B cell (primary cell): ENCODE results near the gene ZNF516. TPM values are rescaled to one million over a fixed set of nuclear protein-coding genes. Genes with fewer than 3 reads are reported as not detected.

Experiments
- ATAC-seq: fragments of 200-7000 bp; cut with Tn5 transposase; one replicate; pipeline ENCODE4 v1.10.0; 2021; ENCODE audit warnings: low read depth, mild to moderate bottlenecking, moderate number of reproducible peaks, moderate library complexity
- CTCF ChIA-PET: fragments of 350-600 bp; sonication (Branson Sonifier 250); formaldehyde crosslinking; loops from one replicate; lab custom pipeline; 2021; ENCODE audit warnings: antibody characterized with exemption, inconsistent platforms; lab: Charles Lee
- POLR2A ChIA-PET: fragments of 350-600 bp; sonication (Branson Sonifier 250); formaldehyde crosslinking; loops from one replicate; lab custom pipeline; 2021; ENCODE audit warnings: antibody characterized with exemption; lab: Charles Lee
- DNase-seq: peaks from one replicate; pipeline ENCODE4 v3.0.0; 2013
- H2AFZ ChIP-seq: 2 replicates; pipeline ENCODE4 v1.6.1; 2012; ENCODE audit warnings: mild to moderate bottlenecking, low read depth, low read length; ENCODE audit not compliant: insufficient read depth, poor library complexity, severe bottlenecking
- H3K27ac ChIP-seq, 2 donors: 1 replicate in 1 of 2; 2 replicates in 1 of 2; pipeline ENCODE4 v1.5.1; 2012 to 2013; ENCODE audit warnings: low read length in 2 of 2, mild to moderate bottlenecking in 2 of 2, moderate library complexity in 1 of 2
- H3K27me3 ChIP-seq, 4 experiments: fragments of 200-600 bp in 1 of 4; sonication (generic) in 1 of 4; replicated peaks in 1 of 4; 1 replicate in 2 of 4; 2 replicates in 2 of 4; pipeline versions ENCODE4 v1.6.1 to v1.7.0; 2013 to 2016; ENCODE audit warnings: low read length in 3 of 4, mild to moderate bottlenecking in 2 of 4, mixed read lengths in 1 of 4, moderate library complexity in 1 of 4; ENCODE audit not compliant: insufficient read depth in 4 of 4, control insufficient read depth in 3 of 4; ENCODE audit errors: control extremely low read depth in 1 of 4
- H3K36me3 ChIP-seq, 2 experiments: replicated peaks in 1 of 2; 1 replicate in 1 of 2; 2 replicates in 1 of 2; pipeline versions ENCODE4 v1.6.1 to v1.7.1; 2013; ENCODE audit warnings: low read length in 1 of 2; ENCODE audit not compliant: insufficient read depth in 2 of 2, control insufficient read depth in 1 of 2; ENCODE audit errors: control extremely low read depth in 1 of 2, extremely low read depth in 1 of 2
- H3K4me1 ChIP-seq, 2 donors: fragments of 200-600 bp in 1 of 2; sonication (generic) in 1 of 2; 1 replicate in 1 of 2; 2 replicates in 1 of 2; pipeline versions ENCODE4 v1.5.1 to v1.6.1; 2013 to 2017; ENCODE audit warnings: low read length in 2 of 2; ENCODE audit not compliant: control insufficient read depth in 2 of 2, insufficient read depth in 2 of 2
- H3K4me2 ChIP-seq: replicated peaks from 2 replicates; pipeline ENCODE3; 2012; ENCODE audit warnings: mild to moderate bottlenecking, low read depth, low read length; ENCODE audit not compliant: poor library complexity, severe bottlenecking
- H3K4me3 ChIP-seq, 5 experiments: fragments of 200-600 bp in 1 of 5; sonication (generic) in 1 of 5; 1 replicate in 3 of 5; 2 replicates in 2 of 5; pipeline versions ENCODE4 v1.5.1 to v1.7.0; 2011 to 2016; ENCODE audit warnings: low read length in 4 of 5, mild to moderate bottlenecking in 4 of 5, low read depth in 2 of 5, control low read depth in 1 of 5, moderate library complexity in 1 of 5; ENCODE audit not compliant: insufficient read depth in 1 of 5; ENCODE audit errors: control extremely low read depth in 1 of 5, extremely low read depth in 1 of 5
- H3K79me2 ChIP-seq: fragments of 200-600 bp; sonication (generic); one replicate; pipeline ENCODE4 v1.6.0; 2016; ENCODE audit warnings: low read length; ENCODE audit not compliant: control insufficient read depth, insufficient read depth
- H3K9ac ChIP-seq: fragments of 200-600 bp; sonication (generic); 2 replicates; pipeline ENCODE4 v1.6.1; 2017; ENCODE audit warnings: mild to moderate bottlenecking, low read length, moderate library complexity
- H3K9me3 ChIP-seq, 3 donors: one replicate each; pipeline versions ENCODE4 v1.6.1 to v1.7.1; 2013; ENCODE audit warnings: low read length in 2 of 3; ENCODE audit not compliant: control insufficient read depth in 2 of 3, insufficient read depth in 1 of 3; ENCODE audit errors: control extremely low read depth in 1 of 3
- H4K20me1 ChIP-seq: 2 replicates; pipeline ENCODE4 v1.6.0; 2012; ENCODE audit warnings: mild to moderate bottlenecking, low read length; ENCODE audit not compliant: insufficient read depth, control insufficient read depth, poor library complexity, severe bottlenecking
- H3K27ac Mint-ChIP-seq: one replicate; pipeline ENCODE4 v1.8.0; 2021; ENCODE audit warnings: mixed read lengths
- H3K27me3 Mint-ChIP-seq: one replicate; pipeline ENCODE4 v1.8.0; 2021; ENCODE audit warnings: mixed read lengths
- H3K4me1 Mint-ChIP-seq: one replicate; pipeline ENCODE4 v1.8.0; 2021; ENCODE audit warnings: mixed read lengths
- H3K4me3 Mint-ChIP-seq: one replicate; pipeline ENCODE4 v1.8.0; 2021; ENCODE audit warnings: mixed read lengths
- H3K9me3 Mint-ChIP-seq: one replicate; pipeline ENCODE4 v1.8.0; 2022; ENCODE audit warnings: mixed read lengths; ENCODE audit not compliant: insufficient read depth
- CTCF ChIP-seq: fragments of 200-600 bp; IDR thresholded peaks from one replicate; pipeline ENCODE4 v1.8.0; 2022; ENCODE audit warnings: antibody characterized with exemption, mild to moderate bottlenecking
- EZH2 ChIP-seq: IDR thresholded peaks from 2 replicates; pipeline ENCODE4 v1.6.1; 2012; ENCODE audit warnings: borderline replicate concordance, low read depth, mild to moderate bottlenecking, moderate library complexity, low read length; ENCODE audit not compliant: insufficient read depth, poor library complexity, severe bottlenecking
- WGBS: methylation state at CpG from one replicate; pipeline ENCODE4 v1.1.5; 2013; ENCODE audit warnings: missing lambda C conversion rate; ENCODE audit not compliant: insufficient coverage; 5-methylcytosine and 5-hydroxymethylcytosine counted together
- intact Hi-C: fragments of 100-400 bp; cut with micrococcal nuclease; formaldehyde crosslinking; loops from one replicate; pipeline ENCODE4 v1.10.0; 2022
- polyA plus RNA-seq: library from polyadenylated mRNA; depleted of rRNA; stranded (reverse); fragments of >200 nt; gene quantifications from 2 replicates; pipeline ENCODE4 v1.2.3, GENCODE V29; 2012
- total RNA-seq, 2 donors: library from RNA; stranded (reverse); fragments of 120-200 nt in 1 of 2; gene quantifications; 1 replicate in 1 of 2; 2 replicates in 1 of 2; pipeline versions ENCODE4 v1.2.3 to v1.2.4, GENCODE V29; 2013 to 2022

The ZNF516 gene
- total and polyA plus RNA-seq, 2 donors (not counting 1 experiment from before 2014, with no cell fraction given) = 6.7 to 27.1 TPM

GRCh38 chr18:76458522-76459311, 36.3 kb downstream of the ZNF516 start:
- ATAC-seq (no peak), DNase-seq (no peak)
- Histone ChIP-seq H3K4me1 (no peaks in the 10 kb centered on the region), H3K36me3 (peaks cover 0 to 6% of the 10 kb centered on the region in 2 experiments), H2AFZ (no peak overlapping the region), H3K27ac (no peak overlapping the region), H4K20me1 (peaks cover 68% of the 10 kb centered on the region), H3K4me3 (no peak overlapping the region), H3K9me3 (no peaks in the 10 kb centered on the region), H3K27me3 (no peaks in the 10 kb centered on the region), H3K4me2 (no peak overlapping the region), H3K79me2 (peaks cover 69% of the 10 kb centered on the region), H3K9ac (no peak overlapping the region)
- POLR2A ChIA-PET = no interaction called here
- WGBS = 95% methylated on average over 50 of the region's 51 CpGs
- Mint-ChIP-seq H3K4me1 (peaks cover 15% of the 10 kb centered on the region), H3K27me3 (no peaks in the 10 kb centered on the region), H3K27ac (no peak overlapping the region), H3K4me3 (no peak overlapping the region), H3K9me3 (no peaks in the 10 kb centered on the region)
- CTCF ChIA-PET = interaction anchor here (0.8 kb wide), 1 partner anchor 60 kb away, joined by 3 read pairs; no protein-coding TSS in a partner anchor
- intact Hi-C loops = no loop called here
- no peak for TF ChIP-seq CTCF
- TF ChIP-seq EZH2 = no peak

- Histone ChIP-seq H3K27ac (no peak overlapping the region), H4K20me1 (peaks cover 68% of the 10 kb centered on the region), H3K9me3 (no peaks in the 10 kb centered on the region), H3K9ac (no peak overlapping the region), H2AFZ (no peak overlapping the region), H3K4me3 (no peak overlapping the region), H3K4me2 (no peak overlapping the region), H3K79me2 (peaks cover 69% of the 10 kb centered on the region), H3K4me1 (no peaks in the 10 kb centered on the region), H3K36me3 (peaks cover 0 to 6% of the 10 kb centered on the region in 2 experiments), H3K27me3 (no peaks in the 10 kb centered on the region)
- CTCF ChIA-PET = no interaction called here
- no peak for TF ChIP-seq CTCF
- no peak for TF ChIP-seq EZH2
- Mint-ChIP-seq H3K9me3 (no peaks in the 10 kb centered on the region), H3K27ac (no peak overlapping the region), H3K4me1 (peaks cover 15% of the 10 kb centered on the region), H3K27me3 (no peaks in the 10 kb centered on the region), H3K4me3 (no peak overlapping the region)
- ATAC-seq (no peak), DNase-seq (no peak)
- intact Hi-C loops = no loop called here
- POLR2A ChIA-PET = no interaction called here
- 97% methylated on average over 3 of the region's 9 CpGs for WGBS
These were observed 37.1 kb downstream of the ZNF516 start for GRCh38 chr18:76457957-76458356.
